Fibroblast of mammary gland (primary cell): Measurements from ENCODE around the gene XYLT1.

Experiments used
- DNase-seq: peaks from one replicate; pipeline ENCODE4 v3.0.0-alpha.2; 2010; ENCODE audit warnings: low read depth
- H3K4me3 ChIP-seq: 2 replicates; pipeline ENCODE4 v1.5.1; 2011; ENCODE audit warnings: low read depth, mild to moderate bottlenecking, low read length, moderate library complexity; ENCODE audit not compliant: control insufficient read depth
- CTCF ChIP-seq: conservative IDR thresholded peaks from 2 replicates; pipeline ENCODE4 v1.5.1; 2011; ENCODE audit warnings: low read depth, low read length, inconsistent platforms; ENCODE audit not compliant: control insufficient read depth, insufficient read depth

Gene XYLT1

GRCh38 chr16:17068524-17068923 lies 402.2 kb downstream of the XYLT1 start:
- H3K4me3 ChIP-seq, result no peak overlapping the region
- no peak for TF ChIP-seq CTCF
- DNase-seq, result no peak

GRCh38 chr16:17067882-17068281 lies 402.9 kb downstream of the XYLT1 start:
- H3K4me3 ChIP-seq, result no peak overlapping the region
- no peak for DNase-seq
- TF ChIP-seq CTCF, result no peak

- TF ChIP-seq CTCF, result no peak
- DNase-seq, result no peak
- no peak overlapping the region for H3K4me3 ChIP-seq
Measured at GRCh38 chr16:17063201-17064139, 407.3 kb downstream of the XYLT1 start.

- TF ChIP-seq CTCF, result no peak
- H3K4me3 ChIP-seq, result no peak overlapping the region
- no peak for DNase-seq
Measured at GRCh38 chr16:17062676-17063075, 408.1 kb downstream of the XYLT1 start.

- no peak for TF ChIP-seq CTCF
- no peak overlapping the region for H3K4me3 ChIP-seq
- no peak for DNase-seq
Measured at GRCh38 chr16:17061326-17061725, 409.4 kb downstream of the XYLT1 start.

- no peak for DNase-seq
- H3K4me3 ChIP-seq, result no peak overlapping the region
- TF ChIP-seq CTCF, result no peak
Measured at GRCh38 chr16:17058471-17058870, 412.3 kb downstream of the XYLT1 start.
